HepG2 (cell line): ENCODE data around the gene GRIN2D. TPM values are rescaled to one million over a fixed set of nuclear protein-coding genes. Genes with fewer than 3 reads are reported as not detected.

Experiments
- GABPA ChIP-seq, 2 experiments: IDR thresholded peaks; 2 replicates each; pipeline ENCODE4 v1.6.1; 2011 to 2016; ENCODE audit warnings: low read depth in 2 of 2, low read length in 1 of 2, missing biosample characterization in 1 of 2, missing genetic modification characterization in 1 of 2
- MAZ ChIP-seq, 2 experiments: sonication (generic) in 1 of 2; formaldehyde crosslinking in 1 of 2; IDR thresholded peaks; 2 replicates each; pipeline versions ENCODE4 v1.5.0 to v1.6.1; 2012 to 2020; ENCODE audit warnings: low read depth in 2 of 2, mild to moderate bottlenecking in 2 of 2, borderline replicate concordance in 1 of 2, improper control_type of control experiment in 1 of 2, low read length in 1 of 2, missing genetic modification reagents in 1 of 2, moderate library complexity in 1 of 2
- SETDB1 ChIP-seq: sonication (generic); formaldehyde crosslinking; IDR thresholded peaks from 2 replicates; pipeline ENCODE4 v1.5.1; 2020; ENCODE audit warnings: missing genetic modification reagents, mild to moderate bottlenecking, borderline replicate concordance
- SP5 ChIP-seq: IDR thresholded peaks from 2 replicates; pipeline ENCODE4 v1.6.1; 2016; ENCODE audit warnings: low read depth, borderline replicate concordance
- ZC3H13 ChIP-seq: sonication (generic); formaldehyde crosslinking; IDR thresholded peaks from 2 replicates; pipeline ENCODE4 v1.8.1; 2023; ENCODE audit warnings: mild to moderate bottlenecking, missing genetic modification reagents, moderate library complexity
- ZNF160 ChIP-seq: sonication (generic); formaldehyde crosslinking; IDR thresholded peaks from 2 replicates; pipeline ENCODE4 v1.8.0; 2022; ENCODE audit warnings: mild to moderate bottlenecking, inconsistent platforms, missing genetic modification reagents
- ZNF224 ChIP-seq: sonication (generic); formaldehyde crosslinking; IDR thresholded peaks from 2 replicates; pipeline ENCODE4 v1.5.0; 2020; ENCODE audit warnings: mild to moderate bottlenecking, missing genetic modification reagents
- ZNF749 ChIP-seq: sonication (generic); formaldehyde crosslinking; IDR thresholded peaks from 2 replicates; pipeline ENCODE4 v1.8.0; 2022; ENCODE audit warnings: mild to moderate bottlenecking, missing genetic modification reagents, moderate library complexity, borderline replicate concordance
- ZNF891 ChIP-seq: sonication (generic); formaldehyde crosslinking; IDR thresholded peaks from 2 replicates; pipeline ENCODE4 v1.5.0; 2020; ENCODE audit warnings: mild to moderate bottlenecking, missing genetic modification reagents
- ZSCAN12 ChIP-seq: sonication (generic); formaldehyde crosslinking; IDR thresholded peaks from 2 replicates; pipeline ENCODE4 v1.9.0; 2021; ENCODE audit warnings: mild to moderate bottlenecking, missing genetic modification reagents
- polyA plus RNA-seq, 8 experiments: library from polyadenylated mRNA; depleted of rRNA in 3 of 8; stranded (reverse) in 7 of 8; unstranded in 1 of 8; fragments of >200 nt; fragmentation: Illumina TruSeq in 4 of 8; extraction: Trizol in 4 of 8; gene quantifications; 2 replicates each; pipeline versions ENCODE4 v1.2.1 to v1.2.3, GENCODE V29; 2011 to 2016; ENCODE audit warnings: low read depth in 4 of 8, missing spikeins in 1 of 8, mixed read lengths in 1 of 8; ENCODE audit not compliant: insufficient read depth in 1 of 8
- total RNA-seq, 5 experiments: library from RNA; depleted of rRNA; stranded (reverse); fragments of >200 nt; fragmentation: Illumina TruSeq; extraction: Trizol; gene quantifications; 2 replicates each; pipeline ENCODE4 v1.2.3, GENCODE V29; 2016; ENCODE audit warnings: low read depth in 1 of 5
- TF ChIP-seq, protein P1 (sequence below): sonication (generic); formaldehyde crosslinking; IDR thresholded peaks from 2 replicates; pipeline ENCODE4 v1.8.0; 2022; ENCODE audit warnings: missing genetic modification reagents, mild to moderate bottlenecking, inconsistent platforms, borderline replicate concordance
- TF ChIP-seq, protein P2 (sequence below): IDR thresholded peaks from 2 replicates; pipeline ENCODE4 v1.6.1; 2016; ENCODE audit warnings: mild to moderate bottlenecking, missing biosample characterization, missing genetic modification reagents
- TF ChIP-seq, protein P3 (sequence below), 2 experiments: sonication (generic) in 1 of 2; formaldehyde crosslinking in 1 of 2; IDR thresholded peaks; 2 replicates each; pipeline versions ENCODE4 v1.4.0 to v1.6.1; 2016 to 2020; ENCODE audit warnings: borderline replicate concordance in 1 of 2, low read depth in 1 of 2, mild to moderate bottlenecking in 1 of 2, missing genetic modification reagents in 1 of 2
- TF ChIP-seq, protein P4 (sequence below): sonication (generic); formaldehyde crosslinking; IDR thresholded peaks from 2 replicates; pipeline ENCODE4 v1.8.0; 2023; ENCODE audit warnings: mild to moderate bottlenecking, missing genetic modification reagents
- TF ChIP-seq, protein P5 (sequence below): IDR thresholded peaks from 2 replicates; pipeline ENCODE4 v1.6.1; 2018; ENCODE audit warnings: missing genetic modification reagents, mild to moderate bottlenecking, missing compliant biosample characterization
- TF ChIP-seq, protein P6 (sequence below): conservative IDR thresholded peaks from 2 replicates; pipeline ENCODE4 v1.6.1; 2018; ENCODE audit warnings: missing genetic modification reagents

The GRIN2D gene
- total and polyA plus RNA-seq, 2 of the 13 experiments (the other 11 are each of a cell fraction or from before 2014, with no cell fraction given), result 0.02 to 0.13 TPM

DNA sequence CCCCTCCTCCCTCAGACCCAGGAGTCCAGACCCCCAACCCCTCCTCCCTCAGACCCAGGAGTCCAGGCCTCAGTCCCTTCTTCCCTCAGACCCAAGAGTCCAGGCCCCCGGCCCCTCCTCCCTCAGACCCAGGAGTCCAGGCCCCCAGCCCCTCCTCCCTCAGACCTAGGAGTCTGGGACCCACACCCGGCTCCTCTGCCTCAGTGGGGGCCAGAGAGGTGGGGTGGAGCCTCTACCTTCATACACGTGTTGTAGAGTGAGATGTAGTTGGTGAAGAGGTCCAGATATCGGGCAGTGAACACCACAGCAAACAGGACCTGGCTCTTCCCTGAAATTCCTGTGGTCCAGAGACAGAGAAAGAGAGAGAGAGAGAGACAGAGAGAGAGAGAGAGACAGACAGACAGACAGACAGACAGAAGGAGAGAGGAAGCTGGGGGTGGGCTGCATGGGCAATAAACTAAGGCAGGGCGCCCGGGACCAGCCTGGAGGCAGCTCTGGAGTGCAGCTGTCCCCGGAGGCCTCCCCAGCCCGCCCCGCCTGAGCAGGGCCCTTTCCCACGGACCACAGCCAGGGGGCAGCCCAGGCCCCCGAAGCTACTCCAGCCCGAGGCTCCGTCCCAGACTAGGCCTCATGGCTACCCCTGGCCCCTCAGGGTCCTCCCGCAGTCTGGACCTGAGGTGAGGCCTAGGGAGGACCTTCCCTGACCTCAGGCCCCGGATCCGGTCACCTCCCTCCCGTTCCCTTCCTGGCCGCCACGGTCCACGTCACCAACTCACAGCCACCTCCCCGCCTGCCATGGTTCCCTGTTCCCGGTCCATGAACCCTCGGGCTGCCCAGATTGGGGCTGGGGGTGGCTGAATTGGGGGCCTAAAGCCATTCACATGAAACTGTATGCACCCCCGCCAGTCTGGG is 3.0 kb upstream of the GRIN2D start (continued):
- TF ChIP-seq ZNF891 (CRISPR knock-in tag), result no peak
- TF ChIP-seq, protein P1, sequence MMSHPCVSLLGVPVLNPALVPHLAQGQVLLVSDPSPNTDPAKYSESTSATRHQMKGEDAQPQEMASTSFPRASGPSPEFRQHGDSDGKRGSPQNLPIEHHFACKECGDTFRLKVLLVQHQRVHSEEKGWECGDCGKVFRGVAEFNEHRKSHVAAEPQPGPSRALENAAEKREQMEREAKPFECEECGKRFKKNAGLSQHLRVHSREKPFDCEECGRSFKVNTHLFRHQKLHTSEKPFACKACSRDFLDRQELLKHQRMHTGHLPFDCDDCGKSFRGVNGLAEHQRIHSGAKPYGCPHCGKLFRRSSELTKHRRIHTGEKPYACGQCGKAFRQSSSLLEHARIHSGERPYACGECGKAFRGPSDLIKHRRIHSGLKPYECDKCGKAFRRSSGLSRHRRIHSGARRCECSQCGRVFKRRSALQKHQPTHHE (CRISPR knock-in tag), result no peak
- no peak for TF ChIP-seq SETDB1 (CRISPR knock-in tag)
- TF ChIP-seq ZSCAN12 (CRISPR knock-in tag), result no peak
- peak; percentile 40 for TF ChIP-seq GABPA (IDR thresholded peaks at IDR 0.05; ENCODE audit: low read depth, low read length)
- TF ChIP-seq GABPA (CRISPR knock-in tag; IDR thresholded peaks at IDR 0.05; ENCODE audit: low read depth), result peak; percentile 45; the same call in 1 of the 2 replicates
- TF ChIP-seq, protein P2, sequence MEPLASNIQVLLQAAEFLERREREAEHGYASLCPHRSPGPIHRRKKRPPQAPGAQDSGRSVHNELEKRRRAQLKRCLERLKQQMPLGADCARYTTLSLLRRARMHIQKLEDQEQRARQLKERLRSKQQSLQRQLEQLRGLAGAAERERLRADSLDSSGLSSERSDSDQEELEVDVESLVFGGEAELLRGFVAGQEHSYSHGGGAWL (CRISPR knock-in tag), result no peak; the same call in 1 of the 2 replicates
- no peak for TF ChIP-seq ZC3H13 (CRISPR knock-in tag)
- TF ChIP-seq, protein P3, sequence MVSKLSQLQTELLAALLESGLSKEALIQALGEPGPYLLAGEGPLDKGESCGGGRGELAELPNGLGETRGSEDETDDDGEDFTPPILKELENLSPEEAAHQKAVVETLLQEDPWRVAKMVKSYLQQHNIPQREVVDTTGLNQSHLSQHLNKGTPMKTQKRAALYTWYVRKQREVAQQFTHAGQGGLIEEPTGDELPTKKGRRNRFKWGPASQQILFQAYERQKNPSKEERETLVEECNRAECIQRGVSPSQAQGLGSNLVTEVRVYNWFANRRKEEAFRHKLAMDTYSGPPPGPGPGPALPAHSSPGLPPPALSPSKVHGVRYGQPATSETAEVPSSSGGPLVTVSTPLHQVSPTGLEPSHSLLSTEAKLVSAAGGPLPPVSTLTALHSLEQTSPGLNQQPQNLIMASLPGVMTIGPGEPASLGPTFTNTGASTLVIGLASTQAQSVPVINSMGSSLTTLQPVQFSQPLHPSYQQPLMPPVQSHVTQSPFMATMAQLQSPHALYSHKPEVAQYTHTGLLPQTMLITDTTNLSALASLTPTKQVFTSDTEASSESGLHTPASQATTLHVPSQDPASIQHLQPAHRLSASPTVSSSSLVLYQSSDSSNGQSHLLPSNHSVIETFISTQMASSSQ (IDR thresholded peaks at IDR 0.05; ENCODE audit: low read depth), result no peak
- TF ChIP-seq, protein P3 (CRISPR knock-in tag; IDR thresholded peaks at IDR 0.05; ENCODE audit: borderline replicate concordance), result peak; percentile 67; the same call in 1 of the 2 replicates
- TF ChIP-seq ZNF224, result no peak
- TF ChIP-seq, protein P4, sequence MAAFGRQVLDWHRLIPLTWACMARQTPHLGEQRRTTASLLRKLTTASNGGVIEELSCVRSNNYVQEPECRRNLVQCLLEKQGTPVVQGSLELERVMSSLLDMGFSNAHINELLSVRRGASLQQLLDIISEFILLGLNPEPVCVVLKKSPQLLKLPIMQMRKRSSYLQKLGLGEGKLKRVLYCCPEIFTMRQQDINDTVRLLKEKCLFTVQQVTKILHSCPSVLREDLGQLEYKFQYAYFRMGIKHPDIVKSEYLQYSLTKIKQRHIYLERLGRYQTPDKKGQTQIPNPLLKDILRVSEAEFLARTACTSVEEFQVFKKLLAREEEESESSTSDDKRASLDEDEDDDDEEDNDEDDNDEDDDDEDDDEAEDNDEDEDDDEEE (CRISPR knock-in tag), result no peak
- TF ChIP-seq MAZ (IDR thresholded peaks at IDR 0.05; ENCODE audit: borderline replicate concordance, low read depth, low read length), result no peak
- peak; percentile 74 for TF ChIP-seq MAZ (CRISPR knock-in tag; IDR thresholded peaks at IDR 0.05; ENCODE audit: low read depth)
- TF ChIP-seq SP5 (CRISPR knock-in tag), result no peak
- no peak; the same call in 1 of the 2 replicates for TF ChIP-seq ZNF160
- TF ChIP-seq, protein P5, sequence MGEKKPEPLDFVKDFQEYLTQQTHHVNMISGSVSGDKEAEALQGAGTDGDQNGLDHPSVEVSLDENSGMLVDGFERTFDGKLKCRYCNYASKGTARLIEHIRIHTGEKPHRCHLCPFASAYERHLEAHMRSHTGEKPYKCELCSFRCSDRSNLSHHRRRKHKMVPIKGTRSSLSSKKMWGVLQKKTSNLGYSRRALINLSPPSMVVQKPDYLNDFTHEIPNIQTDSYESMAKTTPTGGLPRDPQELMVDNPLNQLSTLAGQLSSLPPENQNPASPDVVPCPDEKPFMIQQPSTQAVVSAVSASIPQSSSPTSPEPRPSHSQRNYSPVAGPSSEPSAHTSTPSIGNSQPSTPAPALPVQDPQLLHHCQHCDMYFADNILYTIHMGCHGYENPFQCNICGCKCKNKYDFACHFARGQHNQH (CRISPR knock-in tag), result no peak
- TF ChIP-seq, protein P6, sequence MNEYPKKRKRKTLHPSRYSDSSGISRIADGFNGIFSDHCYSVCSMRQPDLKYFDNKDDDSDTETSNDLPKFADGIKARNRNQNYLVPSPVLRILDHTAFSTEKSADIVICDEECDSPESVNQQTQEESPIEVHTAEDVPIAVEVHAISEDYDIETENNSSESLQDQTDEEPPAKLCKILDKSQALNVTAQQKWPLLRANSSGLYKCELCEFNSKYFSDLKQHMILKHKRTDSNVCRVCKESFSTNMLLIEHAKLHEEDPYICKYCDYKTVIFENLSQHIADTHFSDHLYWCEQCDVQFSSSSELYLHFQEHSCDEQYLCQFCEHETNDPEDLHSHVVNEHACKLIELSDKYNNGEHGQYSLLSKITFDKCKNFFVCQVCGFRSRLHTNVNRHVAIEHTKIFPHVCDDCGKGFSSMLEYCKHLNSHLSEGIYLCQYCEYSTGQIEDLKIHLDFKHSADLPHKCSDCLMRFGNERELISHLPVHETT (CRISPR knock-in tag), result no peak
- TF ChIP-seq ZNF749, result 0 out of 2 replicates have a peak, but pooled peaks have one; percentile 39
